GM19468 (cell line): ENCODE measurements around the gene POLR3H.
"Not testable (repeated sequence)": the region's sequence is repeated elsewhere in the genome, so short reads cannot be mapped to it uniquely, and the experiment has no call there.

Experiments
- ATAC-seq: cut with Tn5 transposase; IDR thresholded peaks from one replicate; pipeline ENCODE4 v1.9.1; 2021; ENCODE audit warnings: mild to moderate bottlenecking, moderate library complexity, moderate number of reproducible peaks; ENCODE audit not compliant: unreplicated experiment; ENCODE audit errors: extremely low read depth

The POLR3H gene

DNA sequence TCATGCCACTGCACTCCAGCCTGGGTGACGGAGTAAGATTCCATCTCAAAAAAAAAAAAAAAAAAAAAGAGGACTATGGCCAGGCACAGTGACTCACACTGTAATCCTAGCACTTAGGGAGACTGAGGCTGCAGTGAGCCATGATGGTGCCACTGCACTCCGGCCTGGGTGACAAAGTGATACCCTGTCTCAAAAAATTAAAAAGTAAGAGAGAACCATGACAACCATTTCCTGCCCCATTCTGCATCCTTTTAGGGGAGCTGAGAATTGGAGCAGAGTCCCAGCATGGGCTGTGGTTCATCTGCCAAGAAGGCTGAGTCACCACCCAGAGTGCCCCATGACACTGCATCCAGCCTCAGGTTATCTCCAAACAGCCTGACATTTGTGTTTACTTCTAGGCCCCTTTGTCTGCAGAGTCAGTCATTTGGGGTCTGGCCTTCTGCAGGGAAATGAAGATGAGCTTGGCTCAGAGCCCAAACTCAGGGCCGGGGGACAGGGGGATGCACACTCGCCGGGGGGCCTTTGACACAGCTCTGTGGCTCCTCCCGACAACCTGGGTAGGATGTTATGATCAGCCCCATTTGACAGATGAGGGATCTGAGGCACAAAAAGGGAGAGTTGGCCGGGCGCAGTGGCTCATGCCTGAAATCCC lies 21.3 kb upstream of the POLR3H start:
- ATAC-seq, result no peak

DNA sequence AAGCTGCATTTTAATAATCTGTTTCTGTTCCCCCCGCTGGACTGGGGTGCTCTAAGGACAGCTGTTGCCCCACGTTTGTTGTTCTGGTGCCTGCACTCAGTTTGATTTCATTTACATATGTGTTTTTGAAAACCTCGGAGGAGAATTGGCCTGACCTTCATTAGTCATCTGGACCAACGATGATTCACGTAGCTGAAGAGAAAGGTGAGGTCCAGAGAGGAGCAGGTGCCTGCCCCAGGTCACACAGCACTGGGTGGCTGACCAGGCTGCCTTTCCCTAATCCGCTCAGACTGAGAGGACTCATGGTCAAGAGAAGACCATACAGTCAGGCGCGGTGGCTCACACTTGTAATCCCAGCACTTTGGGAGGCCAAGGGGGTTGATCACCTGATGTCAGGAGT lies 20.3 kb upstream of the POLR3H start:
- ATAC-seq, result no peak

DNA sequence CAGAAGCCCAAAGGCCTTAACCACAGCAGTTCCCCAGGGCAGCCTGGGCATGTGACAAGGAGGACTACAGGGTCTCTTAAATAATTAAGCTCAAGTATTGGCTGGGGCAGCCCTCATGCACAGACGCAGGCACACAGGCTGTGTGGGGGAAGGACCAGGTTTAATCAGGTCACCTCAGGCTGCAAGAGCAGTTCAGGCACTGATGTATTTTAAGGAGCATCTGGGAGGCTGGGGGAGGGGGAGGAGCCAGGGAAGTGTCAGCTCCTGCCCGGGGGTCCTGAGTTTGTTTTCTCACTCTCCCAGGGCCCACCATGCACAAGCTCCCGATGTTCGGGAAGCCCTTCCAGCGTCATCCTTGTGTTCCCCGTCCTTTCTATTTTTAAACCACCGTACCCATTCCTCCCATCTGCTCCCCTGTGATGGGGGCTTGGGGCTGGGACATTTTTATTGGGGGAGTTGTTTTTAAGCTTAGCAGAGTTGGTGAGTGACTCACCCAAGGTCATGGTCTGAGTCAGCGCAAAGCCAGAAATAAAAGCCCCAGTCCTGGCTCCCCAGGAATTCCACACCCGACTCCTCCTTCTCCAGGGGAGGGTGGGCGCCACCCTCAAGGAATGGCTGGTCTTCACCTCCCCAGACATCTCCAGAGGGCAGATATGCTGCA lies 18.9 kb upstream of the POLR3H start:
- ATAC-seq, result no peak

DNA sequence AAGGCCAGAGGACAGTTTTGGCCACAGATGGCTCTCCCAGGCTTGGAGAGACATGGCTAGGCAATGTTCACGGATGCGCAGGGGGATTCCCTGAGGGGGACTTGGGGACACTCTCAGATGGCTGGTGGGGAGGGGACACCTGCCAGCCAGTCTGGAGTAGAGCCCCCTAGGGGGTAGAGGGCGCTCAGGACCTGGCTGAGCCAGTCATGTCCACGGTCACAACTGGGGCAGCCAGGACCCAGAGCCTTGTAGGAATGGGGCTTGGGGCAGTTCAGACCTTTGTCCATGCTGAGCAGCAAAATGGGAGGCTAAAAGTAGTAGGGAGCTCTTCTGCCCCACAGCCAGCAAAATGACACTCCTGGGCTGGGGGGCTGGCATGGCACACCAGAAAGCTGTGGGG lies 18.2 kb upstream of the POLR3H start:
- no peak for ATAC-seq

DNA sequence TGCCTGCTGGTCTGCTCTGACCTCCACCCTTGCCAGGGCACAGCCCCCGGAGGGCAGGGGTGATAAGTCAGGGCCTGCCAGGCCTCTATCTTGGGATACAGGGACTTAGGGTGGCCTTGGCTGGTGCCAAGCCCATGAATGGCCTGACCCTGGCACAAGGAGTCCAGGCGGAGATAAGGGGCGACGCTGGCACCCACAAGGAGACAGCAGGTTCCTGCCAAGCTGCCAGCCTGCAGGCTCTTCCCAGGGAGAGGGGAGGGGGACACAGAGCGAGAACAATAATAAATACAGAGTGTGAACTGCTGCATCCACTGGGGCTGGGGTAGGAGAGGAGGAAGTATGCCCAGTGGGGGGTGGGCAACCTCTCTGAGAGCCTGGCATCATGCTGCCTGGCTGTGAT lies 17.5 kb upstream of the POLR3H start:
- ATAC-seq, result no peak

DNA sequence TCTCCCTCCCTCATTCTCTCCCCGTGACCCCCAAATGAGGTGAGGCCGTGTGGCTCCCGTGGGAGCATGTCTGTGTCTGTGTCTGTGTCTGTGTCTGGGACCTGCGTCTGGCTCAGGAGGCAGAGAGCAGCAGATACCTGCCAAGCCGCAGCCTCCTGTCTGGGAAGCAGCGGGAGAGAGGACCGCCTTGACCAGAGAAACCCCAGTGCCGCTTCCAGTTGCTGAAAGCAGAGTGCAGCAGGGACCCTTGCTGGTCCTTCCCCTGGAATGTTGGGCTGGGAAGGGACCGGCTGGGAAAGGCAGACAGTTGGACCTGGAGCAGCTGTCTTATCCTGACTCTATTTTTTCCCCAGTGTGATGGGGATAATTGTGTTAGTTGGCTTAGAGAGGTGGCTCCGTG lies 17.1 kb upstream of the POLR3H start:
- ATAC-seq, result no peak

DNA sequence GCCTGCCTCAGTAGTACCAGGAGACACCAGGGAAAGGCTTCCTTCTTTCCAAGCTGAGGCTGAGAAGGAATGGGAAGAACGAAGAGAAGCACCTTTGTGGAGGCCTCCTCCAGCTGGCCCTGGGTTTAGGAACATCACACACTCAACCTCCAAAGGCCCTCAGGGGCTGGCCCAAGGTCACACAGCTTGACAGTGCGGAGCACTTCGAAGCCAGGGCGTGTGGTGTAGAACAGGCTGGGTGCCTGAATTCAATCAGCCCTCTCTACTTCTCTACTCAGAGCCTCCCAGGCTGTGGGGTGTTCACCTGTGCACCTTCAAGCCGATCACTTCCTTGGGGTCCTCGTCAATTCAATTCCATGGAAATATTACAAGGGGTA lies 15.8 kb upstream of the POLR3H start:
- no peak for ATAC-seq

DNA sequence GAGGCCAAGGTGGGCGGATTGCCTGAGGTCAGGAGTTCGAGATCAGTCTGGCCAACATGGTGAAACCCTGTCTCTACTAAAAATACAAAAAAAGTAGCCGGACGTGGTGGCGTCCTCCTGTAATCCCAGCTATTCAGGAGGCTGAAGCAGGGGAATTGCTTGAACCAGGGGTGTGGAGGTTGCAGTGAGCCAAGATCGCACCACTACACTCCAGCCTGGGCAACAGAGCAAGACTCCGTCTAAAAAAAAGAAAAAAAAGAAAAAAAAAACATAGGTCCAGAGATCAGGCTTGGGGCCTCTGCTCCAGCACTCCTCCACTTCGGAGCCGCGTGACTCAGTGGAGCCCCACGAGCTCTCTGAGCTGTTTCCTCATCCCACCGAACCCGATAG lies 14.0 kb upstream of the POLR3H start:
- ATAC-seq, result not testable (repeated sequence)

DNA sequence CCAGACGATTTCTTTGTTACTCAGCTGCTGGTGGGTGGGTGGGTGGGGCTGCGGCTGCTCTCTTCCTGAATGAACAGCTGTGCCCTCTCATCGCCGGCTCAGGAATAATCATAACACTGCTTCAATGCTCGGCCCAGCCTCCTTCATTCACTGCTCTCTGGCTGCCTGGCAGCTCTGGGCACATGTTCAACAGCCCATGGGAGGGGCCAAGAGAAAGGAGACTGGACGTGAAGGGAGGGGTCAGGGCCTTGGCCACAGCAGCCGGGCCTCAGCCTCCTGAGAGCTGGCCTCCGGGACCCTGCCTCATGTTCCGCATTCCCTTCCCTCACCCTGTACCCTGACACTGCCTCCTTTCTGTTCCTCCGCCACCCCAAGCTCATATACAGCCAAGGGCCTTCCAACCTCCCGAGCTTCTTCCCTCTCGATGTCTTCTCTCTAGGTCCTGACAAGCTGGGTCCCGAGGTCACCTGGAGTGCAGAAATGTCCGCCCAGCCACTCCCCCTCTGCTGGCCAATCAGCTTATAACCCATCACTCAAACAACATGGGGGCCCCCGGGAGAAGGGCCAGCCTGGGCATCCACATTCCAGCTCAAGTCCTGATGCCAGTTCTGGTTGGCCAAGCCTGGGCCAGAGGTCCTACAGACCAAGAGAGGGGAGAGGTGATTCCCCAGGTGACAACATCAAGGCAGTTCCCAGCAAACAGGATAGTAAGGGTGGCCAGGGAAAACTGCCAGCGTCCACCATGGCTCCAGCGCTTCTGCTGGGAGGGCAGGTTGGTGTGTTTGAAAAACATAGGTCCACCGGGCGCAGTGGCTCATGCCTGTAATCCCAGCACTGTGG lies 13.4 kb upstream of the POLR3H start:
- no peak for ATAC-seq

DNA sequence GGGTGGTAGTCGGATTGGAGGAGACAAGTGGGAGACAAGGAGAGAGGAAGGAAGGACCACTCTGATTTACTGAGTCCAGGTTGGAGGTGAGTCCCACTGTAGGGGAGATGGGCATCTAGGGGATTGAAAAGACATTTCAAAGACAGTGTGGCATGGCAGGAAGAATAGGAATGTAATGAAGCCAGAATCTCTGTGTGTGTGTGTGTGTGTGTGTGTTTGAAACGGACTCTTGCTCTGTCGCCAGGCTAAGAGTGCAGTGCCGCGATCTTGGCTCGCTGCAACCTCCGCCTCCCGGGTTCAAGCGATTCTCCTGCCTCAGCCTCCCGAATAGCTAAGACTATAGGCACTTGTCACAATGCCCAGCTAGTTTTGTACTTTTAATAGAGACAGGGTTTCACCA lies 12.3 kb upstream of the POLR3H start:
- no peak for ATAC-seq

DNA sequence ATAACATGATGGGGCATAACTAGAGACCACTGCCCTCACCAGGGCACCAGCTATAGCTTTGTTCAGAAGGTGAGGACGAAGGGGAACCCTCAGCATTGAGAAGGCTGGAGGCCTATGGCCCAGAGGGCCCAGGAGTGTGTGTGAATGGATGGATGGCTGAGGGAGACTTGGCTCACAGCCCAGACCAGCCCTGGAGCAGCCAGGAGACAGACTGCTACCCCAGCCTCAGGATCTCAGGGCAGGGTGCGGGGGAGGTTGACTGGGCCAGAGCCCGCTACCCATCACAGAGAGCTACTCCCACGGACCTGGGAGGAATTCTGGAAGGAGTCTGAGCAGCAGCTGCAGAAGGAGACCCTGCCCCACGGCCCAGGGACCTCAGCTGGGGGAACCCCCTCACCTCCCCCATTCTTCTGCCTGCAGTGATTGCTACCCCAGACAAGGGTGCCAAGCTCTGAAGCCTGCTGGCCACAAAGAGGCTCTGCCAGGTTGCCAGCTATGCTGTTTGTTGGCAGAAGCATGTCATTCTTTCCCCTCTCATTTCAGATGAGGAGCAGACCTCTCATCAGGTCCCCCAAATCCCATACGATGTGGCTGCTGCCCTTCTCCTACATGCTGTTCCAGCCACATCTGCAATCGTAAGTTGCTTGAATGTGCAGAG lies 11.2 kb upstream of the POLR3H start:
- no peak for ATAC-seq

DNA sequence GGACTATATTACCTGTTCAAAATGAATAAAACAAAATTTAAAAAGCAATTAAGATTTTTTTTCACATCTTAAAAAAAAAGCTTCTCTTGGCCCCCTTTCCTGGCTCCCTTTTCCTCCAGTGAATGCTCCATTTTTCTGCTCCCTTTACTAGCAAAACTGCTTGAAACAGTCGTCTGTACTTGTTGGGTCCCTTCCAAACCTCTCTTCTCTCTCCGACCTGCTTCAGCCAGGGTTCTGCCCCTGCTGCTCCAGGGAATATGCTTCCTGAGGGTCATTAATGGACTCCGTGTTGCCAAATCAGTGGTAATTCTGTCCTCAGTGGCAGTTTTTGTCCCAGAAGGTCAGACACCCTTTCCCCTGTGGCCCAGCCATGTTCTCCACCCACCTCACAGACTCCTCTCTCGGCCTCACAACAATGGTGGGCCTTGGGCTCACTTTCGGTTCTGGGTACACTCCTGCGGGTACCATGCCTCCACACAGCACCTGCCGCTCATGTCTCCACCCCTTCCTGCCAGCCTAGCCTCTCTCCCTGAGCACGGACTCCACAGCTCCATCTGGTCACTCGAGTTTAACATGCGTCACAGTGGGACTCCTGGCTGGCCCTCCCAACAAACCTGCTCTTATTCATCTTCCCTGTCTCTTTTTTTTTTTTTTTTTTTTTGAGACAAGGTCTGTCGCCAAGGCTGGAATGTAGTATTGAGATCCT lies 7.8 kb upstream of the POLR3H start:
- ATAC-seq, result no peak

DNA sequence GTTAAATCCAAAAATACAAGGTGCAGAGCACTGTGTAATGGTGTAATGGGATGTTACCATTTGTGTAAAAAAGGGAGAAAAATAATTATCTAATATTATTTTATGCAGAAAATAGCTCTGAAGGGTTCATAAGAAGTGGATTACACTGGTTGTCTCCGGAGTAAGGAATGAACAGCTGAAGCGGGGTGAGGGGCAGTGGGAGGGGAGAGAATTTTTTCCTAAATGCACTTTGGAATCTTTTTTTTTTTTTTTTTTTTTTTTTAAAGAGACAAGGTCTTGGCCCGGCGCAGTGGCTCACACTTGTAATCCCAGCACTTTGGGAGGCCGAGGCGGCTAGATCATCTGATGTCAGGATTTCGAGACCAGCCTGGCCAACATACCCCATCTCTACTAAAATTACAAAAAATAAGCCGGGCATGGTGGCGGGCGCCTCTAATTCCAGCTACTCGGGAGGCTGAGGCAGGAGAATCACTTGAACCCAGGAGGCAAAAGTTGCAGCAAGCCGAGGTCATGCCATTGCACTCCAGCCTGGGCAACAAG lies 6.8 kb upstream of the POLR3H start:
- ATAC-seq, result no peak

DNA sequence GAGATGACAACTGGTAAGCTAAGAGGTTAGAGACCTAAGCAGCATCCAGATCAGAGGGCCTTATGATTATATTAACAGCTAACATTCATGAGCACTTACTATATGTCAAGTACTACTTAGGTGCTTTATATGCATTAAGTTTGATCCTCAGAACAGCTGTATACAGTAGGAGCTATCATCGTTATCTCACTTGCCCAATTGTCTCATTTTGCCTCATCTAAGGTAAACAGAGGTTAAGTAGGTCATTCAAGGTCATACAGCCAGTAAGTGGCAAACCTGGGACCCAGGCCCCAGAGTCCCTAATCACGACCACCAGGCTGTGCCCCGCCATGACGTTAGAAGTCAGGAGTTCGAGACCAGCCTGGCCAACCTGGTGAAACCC lies 4.6 kb upstream of the POLR3H start:
- no peak for ATAC-seq

DNA sequence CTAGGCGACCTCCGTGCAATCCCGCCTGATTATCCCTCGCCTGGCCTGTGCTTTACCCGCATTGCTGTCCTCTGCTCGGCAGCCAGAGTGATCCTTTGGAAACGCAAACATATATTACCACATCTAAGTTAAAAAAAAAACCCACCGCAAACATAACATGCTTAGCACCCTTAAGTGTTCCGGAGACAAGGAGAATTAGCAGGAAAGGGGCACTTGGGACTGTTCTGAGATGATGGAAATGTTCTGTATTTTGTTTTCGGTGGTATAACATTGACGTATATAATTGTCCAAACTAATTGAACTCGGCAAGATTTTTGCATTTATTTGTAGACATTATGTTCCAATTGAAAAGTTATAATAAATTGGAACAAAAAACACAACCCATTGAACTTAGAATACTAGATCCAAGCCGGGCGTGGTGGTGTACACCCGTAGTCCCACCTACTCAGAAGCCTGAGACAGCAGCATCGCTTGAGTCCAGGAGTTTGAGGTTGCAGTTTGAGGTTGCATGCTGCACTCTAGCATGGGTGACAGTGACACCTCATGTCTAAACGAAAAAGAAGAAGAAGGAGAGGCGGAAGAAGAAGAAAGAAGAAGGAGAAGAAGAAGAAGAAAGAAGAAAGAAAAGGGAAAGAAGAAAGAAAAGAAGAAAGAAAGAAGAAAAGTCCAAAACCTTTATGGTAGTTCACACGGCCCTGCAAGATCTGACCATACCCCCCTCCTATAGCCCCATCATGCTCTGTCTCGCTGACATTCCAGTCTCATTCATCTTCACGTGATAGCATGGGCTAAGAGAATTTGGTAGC lies 604 bp upstream of the POLR3H start:
- no peak for ATAC-seq

DNA sequence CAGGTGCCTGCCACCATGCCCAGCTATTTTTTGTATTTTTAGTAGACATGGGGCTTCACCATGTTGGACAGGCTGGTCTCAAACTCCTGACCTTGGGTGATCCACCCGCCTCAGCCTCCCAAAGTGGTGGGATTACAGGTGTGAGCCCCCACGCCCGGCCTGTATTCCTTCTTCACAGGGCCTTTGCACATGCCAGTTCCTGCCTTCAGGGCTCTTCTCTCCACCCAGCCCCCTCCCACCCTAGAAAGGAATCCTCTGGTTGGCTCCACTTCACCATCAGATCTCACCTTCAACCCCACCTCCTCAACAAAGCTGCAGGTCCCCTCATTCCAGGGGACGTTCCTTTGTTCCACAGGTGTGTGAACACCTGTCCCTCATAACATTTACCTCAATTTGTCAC lies 2.0 kb downstream of the POLR3H start:
- ATAC-seq, result no peak

DNA sequence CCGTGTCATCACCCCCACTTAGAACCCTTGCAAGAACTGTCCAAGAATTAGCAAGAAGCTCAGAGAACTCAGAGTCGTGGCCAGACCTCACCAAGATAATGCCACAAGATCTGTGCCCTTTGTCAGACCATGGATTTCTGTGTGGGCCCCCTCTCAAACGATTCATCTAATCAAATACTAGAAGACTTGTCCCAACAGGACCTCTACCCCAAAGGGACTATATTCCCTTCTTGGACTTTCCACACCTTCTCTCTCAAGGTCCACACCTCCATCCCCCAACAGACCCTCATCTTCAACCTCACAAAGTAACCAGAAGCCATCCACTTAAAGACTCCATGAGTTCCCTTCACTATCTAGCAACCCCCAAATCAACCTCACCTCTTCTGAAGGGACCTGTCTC lies 2.8 kb downstream of the POLR3H start:
- no peak for ATAC-seq

DNA sequence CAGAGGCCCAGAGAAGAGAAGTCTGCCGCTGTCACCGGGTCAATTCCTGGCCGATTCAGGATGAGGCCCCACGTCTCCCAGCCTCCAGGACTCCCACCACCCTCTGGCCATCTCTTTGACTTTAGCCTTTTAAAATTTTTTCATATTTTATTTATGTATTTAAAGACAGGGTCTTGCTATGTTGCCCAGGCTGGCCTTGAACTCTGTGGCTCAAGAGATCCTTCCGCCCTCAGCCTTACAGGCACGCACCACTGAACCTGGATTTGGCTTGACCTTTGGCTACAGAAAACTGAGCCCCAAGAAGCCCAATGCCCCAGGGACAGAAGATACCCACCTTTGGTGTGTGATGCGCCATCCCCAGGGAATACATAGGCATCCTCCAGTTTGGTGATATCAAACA lies 3.9 kb downstream of the POLR3H start:
- ATAC-seq, result no peak

DNA sequence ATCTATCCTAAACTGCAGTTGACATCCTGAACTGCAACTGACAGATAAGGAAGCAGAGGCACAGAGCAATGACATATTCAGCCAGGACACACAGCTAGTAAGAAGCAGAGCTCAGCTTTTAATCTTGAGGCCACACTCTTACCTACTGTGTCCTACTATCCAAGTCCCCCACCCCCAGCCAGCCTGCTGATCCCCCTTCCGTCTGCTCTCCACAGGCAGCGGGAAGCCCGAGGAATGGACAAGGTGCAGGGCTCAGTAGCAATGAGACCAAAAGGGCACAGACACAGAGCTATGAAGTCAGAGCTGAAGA lies 4.3 kb downstream of the POLR3H start:
- ATAC-seq, result no peak
